PC-9 (cell line): Measurements from ENCODE around the gene TP53I3. TPM values are rescaled to one million over a fixed set of nuclear protein-coding genes. Genes with fewer than 3 reads are reported as not detected.
"Not testable (repeated sequence)": the region's sequence is repeated elsewhere in the genome, so short reads cannot be mapped to it uniquely, and the experiment has no call there.

Experiments
- BruUV-seq: library from RNA; stranded (reverse); fragments of 400-500 nt; replicated peaks from 2 replicates; lab custom pipeline; 2021; lab: Mats Ljungman, UMichigan
- CTCF ChIA-PET: fragments of 300-600 bp; sonication (Branson Sonifier 250); formaldehyde crosslinking; loops from one replicate; lab custom pipeline; 2022; ENCODE audit warnings: antibody characterized with exemption; lab: Charles Lee
- POLR2A ChIA-PET: fragments of 300-600 bp; sonication (Branson Sonifier 250); formaldehyde crosslinking; loops from one replicate; lab custom pipeline; 2022; ENCODE audit warnings: antibody characterized with exemption; ENCODE audit not compliant: unreplicated experiment; lab: Charles Lee
- DNase-seq, 2 experiments: peaks; one replicate each; pipeline versions ENCODE4 v3.0.0 to v3.0.0-alpha.2; 2015 to 2022; ENCODE audit warnings: mixed read lengths in 1 of 2
- H2AFZ ChIP-seq: fragments of 200-600 bp; sonication (generic); 2 replicates; pipeline ENCODE4 v1.8.1; 2017; ENCODE audit warnings: antibody characterized with exemption
- H3F3A ChIP-seq: fragments of 200-600 bp; sonication (generic); 2 replicates; pipeline ENCODE4 v1.8.1; 2017; ENCODE audit warnings: antibody characterized with exemption, mild to moderate bottlenecking, low read depth; ENCODE audit not compliant: insufficient read depth
- H3K27ac ChIP-seq: fragments of 200-600 bp; sonication (generic); 2 replicates; pipeline ENCODE4 v1.6.1; 2016; ENCODE audit warnings: mixed run types
- H3K27me3 ChIP-seq: fragments of 200-600 bp; sonication (generic); 2 replicates; pipeline ENCODE4 v1.6.1; 2016; ENCODE audit warnings: low read depth, mixed run types; ENCODE audit not compliant: insufficient read depth
- H3K36me3 ChIP-seq: fragments of 200-600 bp; sonication (generic); 2 replicates; pipeline ENCODE4 v1.6.1; 2016; ENCODE audit warnings: low read depth, mixed run types
- H3K4me1 ChIP-seq: fragments of 200-600 bp; sonication (generic); replicated peaks from 2 replicates; pipeline ENCODE4 v1.6.1; 2016; ENCODE audit warnings: mixed run types; ENCODE audit not compliant: insufficient read depth
- H3K4me2 ChIP-seq: fragments of 200-600 bp; sonication (generic); 2 replicates; pipeline ENCODE4 v1.6.1; 2017; ENCODE audit warnings: mixed run types
- H3K4me3 ChIP-seq: fragments of 200-600 bp; sonication (generic); 2 replicates; pipeline ENCODE4 v1.6.1; 2016; ENCODE audit warnings: mixed run types
- H3K79me2 ChIP-seq: fragments of 200-600 bp; sonication (generic); 2 replicates; pipeline ENCODE4 v1.6.1; 2017; ENCODE audit warnings: low read depth, mixed run types
- H3K9me2 ChIP-seq: fragments of 200-600 bp; sonication (generic); 2 replicates; pipeline ENCODE4 v1.8.1; 2017; ENCODE audit warnings: mild to moderate bottlenecking; ENCODE audit not compliant: insufficient read depth
- H3K9me3 ChIP-seq: fragments of 200-600 bp; sonication (generic); 2 replicates; pipeline ENCODE4 v1.8.1; 2016; ENCODE audit warnings: low read depth; ENCODE audit not compliant: insufficient read depth
- H4K20me1 ChIP-seq: fragments of 200-600 bp; sonication (generic); 2 replicates; pipeline ENCODE4 v1.8.1; 2017; ENCODE audit not compliant: insufficient read depth
- CTCF ChIP-seq: fragments of 200-600 bp; sonication (generic); conservative IDR thresholded peaks from 2 replicates; pipeline ENCODE4 v1.6.1; 2017; ENCODE audit warnings: mixed run types, antibody characterized with exemption, mild to moderate bottlenecking, moderate library complexity
- EZH2 ChIP-seq: fragments of 200-600 bp; sonication (generic); IDR thresholded peaks from 2 replicates; pipeline ENCODE4 v1.8.0; 2017; ENCODE audit warnings: antibody characterized with exemption, low read depth
- intact Hi-C: fragments of 100-400 bp; cut with micrococcal nuclease; formaldehyde crosslinking; loops from one replicate; pipeline ENCODE4 v1.10.0; 2022; ENCODE audit not compliant: unreplicated experiment
- total RNA-seq: library from RNA; stranded (reverse); gene quantifications from 2 replicates; pipeline ENCODE4 v1.2.3, GENCODE V29; 2021

Gene TP53I3
- total RNA-seq, 1 experiment from 2014 or later = 22.9 TPM

DNA sequence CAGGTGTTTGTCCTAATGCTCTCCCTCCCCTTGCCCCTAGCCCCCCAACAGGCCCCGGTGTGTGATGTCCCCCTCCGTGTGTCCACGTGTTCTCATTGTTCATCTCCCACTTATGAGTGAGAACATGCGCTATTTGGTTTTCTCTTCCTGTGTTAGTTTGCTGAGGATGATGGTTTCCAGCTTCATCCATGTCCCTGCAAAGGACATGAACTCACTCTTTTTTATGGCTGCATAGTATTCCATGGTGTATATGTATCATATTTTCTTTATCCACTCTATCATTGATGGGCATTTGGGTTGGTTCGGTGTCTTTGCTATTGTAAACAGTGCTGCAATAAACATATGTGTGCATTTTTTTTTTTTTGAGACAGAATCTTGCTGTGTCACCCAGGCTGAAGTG, 8.6 kb upstream of the TP53I3 start:
- POLR2A ChIA-PET, intact Hi-C loops: not testable (repeated sequence)

GRCh38 chr2:24088821-24089359, 4.3 kb upstream of the TP53I3 start:
- Histone ChIP-seq H3K4me1 (peaks cover 6% of the 10 kb centered on the region; the same call in 1 of the 2 replicates), H3K27me3 (no peaks in the 10 kb centered on the region), H3K36me3 (no peaks in the 10 kb centered on the region), H3K27ac (no peak overlapping the region), H4K20me1 (no peaks in the 10 kb centered on the region), H3F3A (peaks cover 12% of the 10 kb centered on the region), H2AFZ (no peak overlapping the region), H3K4me2 (no peak overlapping the region), H3K9me2 (no peaks in the 10 kb centered on the region), H3K79me2 (no peaks in the 10 kb centered on the region), H3K4me3 (no peak overlapping the region), H3K9me3 (no peaks in the 10 kb centered on the region)
- DNase-seq = peak in 1 of 2 experiments; percentile 46
- TF ChIP-seq EZH2 (no peak), CTCF (no peak)
- intact Hi-C loops = no loop called here
- POLR2A ChIA-PET = interaction anchor here (0.7 kb wide), 1 partner anchor 158 kb away, joined by 3 read pairs; no protein-coding TSS in a partner anchor
- CTCF ChIA-PET = no interaction called here
- BruUV-seq = no TSS peak

More for the DNA sequence above, 8.6 kb upstream of the TP53I3 start:
- H3K4me3 ChIP-seq, H4K20me1 ChIP-seq, H3K4me2 ChIP-seq, H3K36me3 ChIP-seq, H3K27ac ChIP-seq, H3K79me2 ChIP-seq, DNase-seq, H3K4me1 ChIP-seq, H2AFZ ChIP-seq, BruUV-seq, H3K9me3 ChIP-seq, H3K27me3 ChIP-seq, H3F3A ChIP-seq, H3K9me2 ChIP-seq, CTCF ChIA-PET: not testable (repeated sequence)

DNA sequence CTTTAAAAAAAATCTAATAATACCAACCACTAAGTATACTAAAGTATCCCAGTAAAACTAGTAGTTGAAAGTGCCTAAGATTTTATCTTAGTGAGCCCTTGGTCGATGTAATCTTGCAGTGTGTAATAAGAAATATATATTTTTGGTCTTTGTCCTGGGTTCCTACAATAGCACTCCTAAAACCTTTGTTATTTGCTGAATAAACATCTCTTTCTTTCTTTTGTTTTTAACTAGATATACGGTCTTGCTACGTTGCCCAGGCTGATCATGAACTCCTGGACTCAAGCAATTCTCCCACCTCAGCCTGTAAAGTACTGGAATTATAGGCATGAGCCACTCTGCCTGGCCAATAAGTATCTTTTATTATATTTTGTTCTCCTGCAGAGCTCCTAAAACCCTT, 2.4 kb upstream of the TP53I3 start:
- Histone ChIP-seq H3K9me3 (no peaks in the 10 kb centered on the region), H3K4me2 (no peak overlapping the region), H3K27ac (no peak overlapping the region), H2AFZ (no peak overlapping the region), H3K9me2 (no peaks in the 10 kb centered on the region), H3K4me1 (peaks cover 18% of the 10 kb centered on the region), H3K4me3 (no peak overlapping the region), H3K27me3 (no peaks in the 10 kb centered on the region), H3K36me3 (no peaks in the 10 kb centered on the region), H4K20me1 (no peaks in the 10 kb centered on the region), H3F3A (peaks cover 25% of the 10 kb centered on the region), H3K79me2 (no peaks in the 10 kb centered on the region)
- ChIA-PET POLR2A (no interaction called here), CTCF (no interaction called here)
- BruUV-seq = no TSS peak
- DNase-seq = no peak
- no peak for TF ChIP-seq EZH2
- no peak for TF ChIP-seq CTCF
- intact Hi-C loops = no loop called here

DNA sequence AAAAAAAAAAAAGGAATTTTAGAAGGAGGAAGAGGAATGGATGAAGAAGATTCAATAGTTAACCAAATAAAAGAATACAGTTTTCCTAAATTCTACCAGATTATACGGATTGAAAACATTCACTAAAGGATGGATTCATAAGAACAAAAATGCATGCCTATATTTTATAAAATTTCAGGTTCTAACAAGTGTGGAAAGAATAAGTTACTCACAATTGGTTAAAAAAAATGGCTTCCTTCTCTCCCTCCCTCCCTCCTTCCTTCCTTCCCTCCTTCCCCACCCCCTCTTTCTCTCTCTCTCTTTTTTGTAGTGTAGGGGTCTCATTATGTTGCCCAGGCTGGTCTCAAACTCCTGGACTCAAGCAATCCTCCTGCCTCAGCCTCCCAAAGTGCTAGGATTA, 1.6 kb upstream of the TP53I3 start:
- Histone ChIP-seq H3F3A (peaks cover 25% of the 10 kb centered on the region), H3K4me3 (no peak overlapping the region), H3K27ac (no peak overlapping the region), H3K9me2 (no peaks in the 10 kb centered on the region), H3K9me3 (no peaks in the 10 kb centered on the region), H3K79me2 (no peaks in the 10 kb centered on the region), H2AFZ (no peak overlapping the region), H3K27me3 (no peaks in the 10 kb centered on the region), H3K36me3 (no peaks in the 10 kb centered on the region), H4K20me1 (no peaks in the 10 kb centered on the region), H3K4me2 (no peak overlapping the region), H3K4me1 (peaks cover 18% of the 10 kb centered on the region)
- BruUV-seq = no TSS peak
- no peak for TF ChIP-seq CTCF
- TF ChIP-seq EZH2 = no peak
- DNase-seq = no peak
- POLR2A ChIA-PET = no interaction called here
- CTCF ChIA-PET = no interaction called here
- intact Hi-C loops = no loop called here
